ENCODE data around the gene SEMA4B. TPM values are rescaled to one million over a fixed set of nuclear protein-coding genes. Genes with fewer than 3 reads are reported as not detected.

The SEMA4B gene
- total and polyA plus RNA-seq, 9 of the 15 experiments (the other 6 are each of a cell fraction or from before 2014, with no cell fraction given), result 1.3 to 33.6 (median 11.0) TPM

DNA sequence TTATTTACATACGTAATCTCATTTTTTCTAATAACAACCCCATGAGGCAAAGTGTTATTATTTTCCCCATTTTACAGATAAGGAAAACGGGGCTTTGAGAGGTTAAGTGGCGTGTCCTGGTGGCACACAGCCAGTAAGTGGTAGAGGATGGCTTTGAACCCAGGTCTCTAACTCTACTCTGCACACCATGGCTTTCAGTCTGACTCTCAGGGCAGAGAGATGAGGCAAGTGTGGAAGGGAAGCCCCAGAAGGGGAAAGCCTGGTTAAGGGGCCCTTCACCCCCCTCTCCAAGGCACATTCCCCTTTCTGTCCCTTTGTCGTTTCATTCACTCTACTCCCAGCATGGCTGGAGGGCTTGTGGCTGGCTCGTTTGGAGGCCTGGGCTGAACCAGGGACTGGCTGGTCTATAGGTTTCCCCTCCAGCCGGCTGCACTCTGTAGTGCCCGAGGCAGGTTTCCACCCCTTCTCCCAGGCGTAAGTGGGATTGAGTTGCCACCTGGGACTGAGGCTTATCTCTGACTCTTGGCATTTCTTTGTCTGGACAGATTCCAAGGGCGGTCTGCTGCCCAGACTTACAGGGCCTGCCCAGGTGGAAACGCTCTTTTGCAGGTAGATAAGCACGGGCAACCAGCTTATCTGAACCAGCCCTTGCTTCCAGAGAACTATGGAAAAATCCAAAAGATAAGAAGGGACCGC, 12.1 kb downstream of the SEMA4B start (continued):
- TF ChIP-seq, protein P1, sequence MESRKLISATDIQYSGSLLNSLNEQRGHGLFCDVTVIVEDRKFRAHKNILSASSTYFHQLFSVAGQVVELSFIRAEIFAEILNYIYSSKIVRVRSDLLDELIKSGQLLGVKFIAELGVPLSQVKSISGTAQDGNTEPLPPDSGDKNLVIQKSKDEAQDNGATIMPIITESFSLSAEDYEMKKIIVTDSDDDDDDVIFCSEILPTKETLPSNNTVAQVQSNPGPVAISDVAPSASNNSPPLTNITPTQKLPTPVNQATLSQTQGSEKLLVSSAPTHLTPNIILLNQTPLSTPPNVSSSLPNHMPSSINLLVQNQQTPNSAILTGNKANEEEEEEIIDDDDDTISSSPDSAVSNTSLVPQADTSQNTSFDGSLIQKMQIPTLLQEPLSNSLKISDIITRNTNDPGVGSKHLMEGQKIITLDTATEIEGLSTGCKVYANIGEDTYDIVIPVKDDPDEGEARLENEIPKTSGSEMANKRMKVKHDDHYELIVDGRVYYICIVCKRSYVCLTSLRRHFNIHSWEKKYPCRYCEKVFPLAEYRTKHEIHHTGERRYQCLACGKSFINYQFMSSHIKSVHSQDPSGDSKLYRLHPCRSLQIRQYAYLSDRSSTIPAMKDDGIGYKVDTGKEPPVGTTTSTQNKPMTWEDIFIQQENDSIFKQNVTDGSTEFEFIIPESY (CRISPR knock-in tag; IDR thresholded peaks at IDR 0.05), result no peak
- TF ChIP-seq ELF2 (CRISPR knock-in tag; IDR thresholded peaks at IDR 0.05) (no peak), NBN (IDR thresholded peaks at IDR 0.05; ENCODE audit: low read depth) (no peak), JUND (IDR thresholded peaks at IDR 0.05; ENCODE audit: borderline replicate concordance, low read depth, low read length) (no peak), JUND (tag; IDR thresholded peaks at IDR 0.05; ENCODE audit: borderline replicate concordance, low read depth, low read length) (no peak), POLR3A (IDR thresholded peaks at IDR 0.05; ENCODE audit: borderline replicate concordance, extremely low read depth, insufficient read depth, insufficient read length) (no peak), XRCC3 (IDR thresholded peaks at IDR 0.05) (no peak), NRF1 (conservative IDR thresholded peaks at IDR 0.05 in 1 of 2, IDR thresholded peaks at IDR 0.05 in 1 of 2) (no peak), ZNF24 (IDR thresholded peaks at IDR 0.05) (no peak), SRSF7 (optimal IDR thresholded peaks at IDR 0.05; ENCODE audit: low read depth, low read length) (no peak), GABPA (tag; conservative IDR thresholded peaks at IDR 0.05; ENCODE audit: low read depth) (no peak), PHB2 (IDR thresholded peaks at IDR 0.05; ENCODE audit: low read depth) (no peak), ZEB2 (IDR thresholded peaks at IDR 0.05) (peak; percentile 94), HNRNPH1 (optimal IDR thresholded peaks at IDR 0.05; ENCODE audit: low read depth, low read length) (no peak), ELF1 (tag; IDR thresholded peaks at IDR 0.05) (no peak), ZNF197 (CRISPR knock-in tag; IDR thresholded peaks at IDR 0.05; ENCODE audit: low read depth) (no peak)
- TF ChIP-seq, protein P2, sequence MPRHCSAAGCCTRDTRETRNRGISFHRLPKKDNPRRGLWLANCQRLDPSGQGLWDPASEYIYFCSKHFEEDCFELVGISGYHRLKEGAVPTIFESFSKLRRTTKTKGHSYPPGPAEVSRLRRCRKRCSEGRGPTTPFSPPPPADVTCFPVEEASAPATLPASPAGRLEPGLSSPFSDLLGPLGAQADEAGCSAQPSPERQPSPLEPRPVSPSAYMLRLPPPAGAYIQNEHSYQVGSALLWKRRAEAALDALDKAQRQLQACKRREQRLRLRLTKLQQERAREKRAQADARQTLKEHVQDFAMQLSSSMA (CRISPR knock-in tag; IDR thresholded peaks at IDR 0.05), result no peak
- TF ChIP-seq, protein P3, sequence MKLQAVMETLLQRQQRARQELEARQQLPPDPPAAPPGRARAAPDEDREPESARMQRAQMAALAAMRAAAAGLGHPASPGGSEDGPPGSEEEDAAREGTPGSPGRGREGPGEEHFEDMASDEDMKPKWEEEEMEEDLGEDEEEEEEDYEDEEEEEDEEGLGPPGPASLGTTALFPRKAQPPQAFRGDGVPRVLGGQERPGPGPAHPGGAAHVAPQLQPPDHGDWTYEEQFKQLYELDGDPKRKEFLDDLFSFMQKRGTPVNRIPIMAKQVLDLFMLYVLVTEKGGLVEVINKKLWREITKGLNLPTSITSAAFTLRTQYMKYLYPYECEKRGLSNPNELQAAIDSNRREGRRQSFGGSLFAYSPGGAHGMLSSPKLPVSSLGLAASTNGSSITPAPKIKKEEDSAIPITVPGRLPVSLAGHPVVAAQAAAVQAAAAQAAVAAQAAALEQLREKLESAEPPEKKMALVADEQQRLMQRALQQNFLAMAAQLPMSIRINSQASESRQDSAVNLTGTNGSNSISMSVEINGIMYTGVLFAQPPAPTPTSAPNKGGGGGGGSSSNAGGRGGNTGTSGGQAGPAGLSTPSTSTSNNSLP (IDR thresholded peaks at IDR 0.05; ENCODE audit: borderline replicate concordance, low read depth, low read length), result no peak
- TF ChIP-seq, protein P4, sequence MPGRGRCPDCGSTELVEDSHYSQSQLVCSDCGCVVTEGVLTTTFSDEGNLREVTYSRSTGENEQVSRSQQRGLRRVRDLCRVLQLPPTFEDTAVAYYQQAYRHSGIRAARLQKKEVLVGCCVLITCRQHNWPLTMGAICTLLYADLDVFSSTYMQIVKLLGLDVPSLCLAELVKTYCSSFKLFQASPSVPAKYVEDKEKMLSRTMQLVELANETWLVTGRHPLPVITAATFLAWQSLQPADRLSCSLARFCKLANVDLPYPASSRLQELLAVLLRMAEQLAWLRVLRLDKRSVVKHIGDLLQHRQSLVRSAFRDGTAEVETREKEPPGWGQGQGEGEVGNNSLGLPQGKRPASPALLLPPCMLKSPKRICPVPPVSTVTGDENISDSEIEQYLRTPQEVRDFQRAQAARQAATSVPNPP (IDR thresholded peaks at IDR 0.05; ENCODE audit: borderline replicate concordance, insufficient read depth, insufficient read length), result no peak
- TF ChIP-seq, protein P5, sequence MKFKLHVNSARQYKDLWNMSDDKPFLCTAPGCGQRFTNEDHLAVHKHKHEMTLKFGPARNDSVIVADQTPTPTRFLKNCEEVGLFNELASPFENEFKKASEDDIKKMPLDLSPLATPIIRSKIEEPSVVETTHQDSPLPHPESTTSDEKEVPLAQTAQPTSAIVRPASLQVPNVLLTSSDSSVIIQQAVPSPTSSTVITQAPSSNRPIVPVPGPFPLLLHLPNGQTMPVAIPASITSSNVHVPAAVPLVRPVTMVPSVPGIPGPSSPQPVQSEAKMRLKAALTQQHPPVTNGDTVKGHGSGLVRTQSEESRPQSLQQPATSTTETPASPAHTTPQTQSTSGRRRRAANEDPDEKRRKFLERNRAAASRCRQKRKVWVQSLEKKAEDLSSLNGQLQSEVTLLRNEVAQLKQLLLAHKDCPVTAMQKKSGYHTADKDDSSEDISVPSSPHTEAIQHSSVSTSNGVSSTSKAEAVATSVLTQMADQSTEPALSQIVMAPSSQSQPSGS (CRISPR knock-in tag; IDR thresholded peaks at IDR 0.05), result no peak
